AG04450 (cell line): ENCODE data around the gene NPEPL1. TPM values are rescaled to one million over a fixed set of nuclear protein-coding genes. Genes with fewer than 3 reads are reported as not detected.

Source experiments
- CTCF ChIA-PET: fragments of 300-600, 350-600 bp; formaldehyde crosslinking; extraction: SDS; loops from one replicate; lab custom pipeline; 2022; ENCODE audit warnings: antibody characterized with exemption, inconsistent platforms; lab: Charles Lee
- POLR2A ChIA-PET: fragments of 350-600 bp; formaldehyde crosslinking; extraction: SDS; loops from one replicate; lab custom pipeline; 2021; ENCODE audit warnings: antibody characterized with exemption, inconsistent platforms; lab: Yijun Ruan, JAX
- DNase-seq: peaks from one replicate; pipeline ENCODE4 v3.0.0-alpha.2; 2011; ENCODE audit warnings: low read depth, low spot score
- H3K27ac ChIP-seq: one replicate; pipeline ENCODE4 v1.5.1; 2012; ENCODE audit warnings: low read depth, low read length, control low read depth
- H3K27me3 ChIP-seq: one replicate; pipeline ENCODE4 v1.6.0; 2012; ENCODE audit warnings: low read length; ENCODE audit not compliant: control insufficient read depth, insufficient read depth
- H3K4me3 ChIP-seq: 2 replicates; pipeline ENCODE4 v1.5.1; 2011; ENCODE audit warnings: mild to moderate bottlenecking, low read depth, low read length, control low read depth
- H3K9me3 ChIP-seq: 2 replicates; pipeline ENCODE4 v1.5.1; 2012; ENCODE audit warnings: low read length; ENCODE audit not compliant: control insufficient read depth, insufficient read depth
- polyA plus RNA-seq: library from polyadenylated mRNA; depleted of rRNA; stranded (reverse); fragments of >200 nt; gene quantifications from 2 replicates; pipeline ENCODE4 v1.2.3, GENCODE V29; 2011
- TF ChIP-seq, protein P1 (sequence below): IDR thresholded peaks from 2 replicates; pipeline ENCODE4 v1.5.1; 2011; ENCODE audit warnings: low read depth, low read length, control low read depth, inconsistent platforms

NPEPL1 gene
- polyA plus RNA-seq, 1 experiment = 3.6 TPM

DNA sequence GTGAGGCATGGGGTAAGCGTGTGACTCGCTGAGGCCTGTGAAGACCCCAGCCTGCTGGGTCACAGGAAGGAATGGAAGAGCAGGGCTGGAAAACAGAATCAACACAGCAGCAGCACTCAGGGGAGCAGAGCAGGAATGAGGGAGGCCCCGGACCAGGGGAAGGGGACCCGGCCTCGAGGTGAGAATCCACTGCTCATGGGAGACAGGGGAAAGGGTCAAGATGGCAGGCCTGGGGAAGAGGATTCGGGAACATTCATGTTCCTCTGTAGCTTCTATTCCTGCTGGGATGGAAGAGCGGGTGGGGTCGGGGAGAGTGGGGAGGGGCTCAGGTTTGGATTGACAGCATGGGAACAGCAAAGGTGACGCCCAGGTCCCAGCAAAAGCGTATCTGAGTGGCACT lies 59.4 kb downstream of the NPEPL1 start:
- TF ChIP-seq, protein P1, sequence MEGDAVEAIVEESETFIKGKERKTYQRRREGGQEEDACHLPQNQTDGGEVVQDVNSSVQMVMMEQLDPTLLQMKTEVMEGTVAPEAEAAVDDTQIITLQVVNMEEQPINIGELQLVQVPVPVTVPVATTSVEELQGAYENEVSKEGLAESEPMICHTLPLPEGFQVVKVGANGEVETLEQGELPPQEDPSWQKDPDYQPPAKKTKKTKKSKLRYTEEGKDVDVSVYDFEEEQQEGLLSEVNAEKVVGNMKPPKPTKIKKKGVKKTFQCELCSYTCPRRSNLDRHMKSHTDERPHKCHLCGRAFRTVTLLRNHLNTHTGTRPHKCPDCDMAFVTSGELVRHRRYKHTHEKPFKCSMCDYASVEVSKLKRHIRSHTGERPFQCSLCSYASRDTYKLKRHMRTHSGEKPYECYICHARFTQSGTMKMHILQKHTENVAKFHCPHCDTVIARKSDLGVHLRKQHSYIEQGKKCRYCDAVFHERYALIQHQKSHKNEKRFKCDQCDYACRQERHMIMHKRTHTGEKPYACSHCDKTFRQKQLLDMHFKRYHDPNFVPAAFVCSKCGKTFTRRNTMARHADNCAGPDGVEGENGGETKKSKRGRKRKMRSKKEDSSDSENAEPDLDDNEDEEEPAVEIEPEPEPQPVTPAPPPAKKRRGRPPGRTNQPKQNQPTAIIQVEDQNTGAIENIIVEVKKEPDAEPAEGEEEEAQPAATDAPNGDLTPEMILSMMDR = no peak
- Histone ChIP-seq H3K27me3 (peaks cover 10% of the 10 kb centered on the region), H3K27ac (no peak overlapping the region), H3K9me3 (no peaks in the 10 kb centered on the region; the same call in 1 of the 2 replicates), H3K4me3 (no peak overlapping the region)
- ChIA-PET CTCF (no interaction called here), POLR2A (no interaction called here)
- no peak for DNase-seq

DNA sequence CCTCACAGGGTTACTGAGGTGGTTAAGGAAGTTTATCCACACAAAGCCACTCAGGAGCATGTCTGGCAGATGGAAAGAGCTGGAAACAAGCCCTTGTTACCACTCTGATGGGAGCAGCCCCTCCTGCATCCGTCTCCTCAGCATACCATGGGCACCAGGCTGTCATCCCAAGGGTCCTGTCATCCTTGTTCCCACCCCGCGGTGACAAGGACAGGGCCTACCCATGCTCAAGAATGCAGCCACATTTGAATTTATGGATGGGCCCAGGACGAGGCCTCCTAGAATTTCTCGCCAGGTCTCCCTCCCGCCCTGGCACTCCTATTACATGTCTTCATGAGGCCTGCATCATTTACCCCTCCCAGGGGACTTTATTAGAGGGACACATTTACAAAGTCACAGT lies 60.0 kb downstream of the NPEPL1 start:
- TF ChIP-seq, protein P1 = no peak

DNA sequence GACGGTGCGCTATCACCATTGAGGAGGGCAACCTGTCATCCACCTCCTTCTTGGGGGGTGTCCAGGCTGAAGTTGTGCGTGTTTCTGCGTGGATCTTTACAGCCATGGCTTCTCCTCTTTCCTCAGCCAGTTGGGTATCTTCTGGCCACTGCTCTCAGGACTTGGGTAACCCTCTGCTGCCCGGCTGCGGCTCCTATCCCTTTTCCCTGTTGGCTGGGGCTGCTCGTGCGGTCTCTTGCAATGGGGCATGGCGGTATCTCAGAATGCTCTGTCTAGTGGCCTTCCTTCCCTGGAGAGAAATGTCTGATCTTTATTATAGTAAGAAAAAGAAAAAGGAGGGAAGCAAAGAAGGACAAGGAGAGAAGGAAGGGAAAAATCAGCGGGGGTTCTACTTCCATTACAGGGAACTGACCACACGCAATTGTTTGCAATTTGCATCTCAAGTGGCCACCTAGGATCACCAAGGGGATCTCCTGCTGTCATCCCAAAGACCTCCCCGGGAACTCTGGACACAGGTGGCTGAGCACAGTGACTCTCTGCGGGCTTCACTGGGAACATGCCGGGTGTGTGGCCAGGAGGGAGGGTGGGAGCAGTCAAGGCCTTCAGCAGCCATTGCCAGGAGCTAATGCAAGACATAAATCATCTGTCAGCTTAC lies 60.8 kb downstream of the NPEPL1 start:
- CTCF ChIA-PET = no interaction called here
- H3K27me3 ChIP-seq = peaks cover 7% of the 10 kb centered on the region
- TF ChIP-seq, protein P1 = no peak
- H3K4me3 ChIP-seq = no peak overlapping the region
- H3K9me3 ChIP-seq = no peaks in the 10 kb centered on the region; the same call in 1 of the 2 replicates
- H3K27ac ChIP-seq = no peak overlapping the region
- POLR2A ChIA-PET = no interaction called here
- DNase-seq = no peak

More for the DNA sequence above, 60.0 kb downstream of the NPEPL1 start:
- Histone ChIP-seq H3K4me3 (no peak overlapping the region), H3K27ac (no peak overlapping the region), H3K9me3 (no peaks in the 10 kb centered on the region; the same call in 1 of the 2 replicates), H3K27me3 (peaks cover 6% of the 10 kb centered on the region)
- ChIA-PET POLR2A (no interaction called here), CTCF (no interaction called here)
- no peak for DNase-seq

DNA sequence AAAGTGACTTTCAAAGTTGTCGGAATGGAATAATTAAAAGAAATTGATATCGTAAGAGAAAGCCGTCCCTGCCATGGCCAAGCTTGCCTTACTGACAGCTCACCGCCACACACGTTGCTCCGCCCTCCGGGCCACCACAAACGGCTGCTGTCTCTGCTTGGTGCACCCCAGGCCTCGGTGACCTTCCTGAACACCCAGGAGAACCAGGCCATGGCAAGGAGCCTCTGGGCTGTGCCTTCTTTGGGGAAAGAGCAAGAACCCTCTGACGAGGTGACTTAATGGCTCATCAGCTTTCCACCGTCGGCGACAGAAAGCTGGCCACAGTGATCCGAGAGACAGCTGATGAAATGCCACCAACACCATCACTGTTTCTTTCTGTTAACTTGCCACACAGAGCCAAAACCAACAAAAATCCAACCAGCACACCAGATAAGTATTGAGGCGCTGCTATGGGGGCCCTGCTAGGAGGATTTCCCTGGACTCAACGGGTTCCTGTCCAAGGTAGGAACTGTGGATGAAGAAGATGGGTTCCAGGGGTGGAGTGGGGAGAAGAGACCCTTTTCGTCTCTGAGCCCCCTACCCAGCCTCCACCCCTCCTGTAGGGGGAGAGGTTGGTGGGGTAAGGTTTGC lies 61.4 kb downstream of the NPEPL1 start:
- Histone ChIP-seq H3K27me3 (peaks cover 9% of the 10 kb centered on the region), H3K27ac (no peak overlapping the region), H3K9me3 (no peaks in the 10 kb centered on the region; the same call in 1 of the 2 replicates), H3K4me3 (no peak overlapping the region)
- POLR2A ChIA-PET = no interaction called here
- DNase-seq = no peak
- CTCF ChIA-PET = no interaction called here
- TF ChIP-seq, protein P1 = no peak

DNA sequence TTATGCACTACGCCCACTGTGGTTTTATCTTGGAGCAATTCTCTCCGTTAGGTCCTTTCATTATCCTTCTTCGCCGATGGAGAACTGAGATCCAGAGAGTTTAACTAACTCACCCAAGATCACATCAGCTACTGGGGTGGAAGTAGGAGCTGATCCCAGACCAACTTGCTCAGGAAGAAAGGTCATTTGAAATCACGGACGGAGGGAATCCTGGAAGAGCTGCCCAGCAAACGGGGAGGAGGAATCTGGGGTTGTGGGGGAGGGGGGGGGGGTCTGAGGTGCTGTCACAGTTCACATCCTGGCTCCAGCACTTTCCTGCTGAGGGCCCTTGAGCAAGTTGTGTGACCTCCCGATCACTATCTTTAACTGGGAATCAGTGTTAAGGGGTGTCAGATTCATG lies 62.0 kb downstream of the NPEPL1 start:
- ChIA-PET POLR2A (interaction anchor here (0.5 kb wide), 1 partner anchor 104 kb away, joined by 5 read pairs; no protein-coding TSS in a partner anchor), CTCF (no interaction called here)
- Histone ChIP-seq H3K27me3 (peaks cover 9% of the 10 kb centered on the region), H3K9me3 (no peaks in the 10 kb centered on the region; the same call in 1 of the 2 replicates), H3K4me3 (no peak overlapping the region), H3K27ac (no peak overlapping the region)
- TF ChIP-seq, protein P1 = no peak
- no peak for DNase-seq
